Kidney (tissue), 14 donors: ENCODE measurements around the gene TCF4. TPM values are rescaled to one million over a fixed set of nuclear protein-coding genes. Genes with fewer than 3 reads are reported as not detected.

ENCODE experiments used
- DNase-seq, 5 donors: peaks; one replicate each; pipeline ENCODE4 v3.0.0-alpha.2; 2013 to 2020
- FAIRE-seq: peaks from 2 replicates; lab custom pipeline; 2012; peaks lifted over from hg19 to GRCh38; lab: Jason Lieb, UNC
- H3K27ac ChIP-seq, 2 donors: one replicate each; pipeline ENCODE4 v1.7.0; 2013; ENCODE audit warnings: low read depth in 2 of 2, low read length in 2 of 2, inconsistent platforms in 1 of 2
- H3K27me3 ChIP-seq: one replicate; pipeline ENCODE4 v1.7.1; 2013; ENCODE audit warnings: low read length, inconsistent platforms; ENCODE audit not compliant: control insufficient read depth, insufficient read depth
- H3K36me3 ChIP-seq, 3 donors: one replicate each; pipeline versions ENCODE4 v1.7.0 to v1.7.1; 2013; ENCODE audit warnings: low read length in 3 of 3, control low read depth in 1 of 3, inconsistent platforms in 1 of 3; ENCODE audit not compliant: insufficient read depth in 3 of 3, control insufficient read depth in 2 of 3
- H3K4me1 ChIP-seq, 3 donors: one replicate each; pipeline versions ENCODE4 v1.7.0 to v1.7.1; 2013; ENCODE audit warnings: low read length in 3 of 3, inconsistent platforms in 1 of 3, low read depth in 1 of 3; ENCODE audit not compliant: control insufficient read depth in 2 of 3, insufficient read depth in 2 of 3
- H3K4me3 ChIP-seq, 3 donors: one replicate each; pipeline versions ENCODE4 v1.7.0 to v1.8.1; 2013; ENCODE audit warnings: low read length in 3 of 3, control low read depth in 1 of 3, inconsistent platforms in 1 of 3
- H3K9ac ChIP-seq, 3 donors: one replicate each; pipeline versions ENCODE4 v1.7.0 to v1.7.1; 2013; ENCODE audit warnings: low read length in 3 of 3, control low read depth in 1 of 3, inconsistent platforms in 1 of 3
- H3K9me3 ChIP-seq, 3 donors: one replicate each; pipeline versions ENCODE4 v1.7.0 to v1.7.1; 2013; ENCODE audit warnings: low read length in 3 of 3, control low read depth in 1 of 3, inconsistent platforms in 1 of 3; ENCODE audit not compliant: control insufficient read depth in 2 of 3, insufficient read depth in 1 of 3
- intact Hi-C: fragments of 100-400 bp; cut with DNase I; formaldehyde crosslinking; loops from one replicate; pipeline ENCODE4 v1.11.1; 2022
- polyA plus RNA-seq: library from polyadenylated mRNA; stranded (reverse); fragments of 350-450 nt; fragmentation: Illumina TruSeq; extraction: RNeasy Lipid Tissue Mini Kit (QIAGEN cat#74804); gene quantifications from one replicate; pipeline ENCODE4 v1.2.3, GENCODE V29; 2014; ENCODE audit warnings: low read depth, low replicate concordance; ENCODE audit not compliant: insufficient read depth
- total RNA-seq: library from RNA; stranded (reverse); fragmentation: NEBNext Ultra II Directional; extraction: Animal tissue kit (Norgen Biotek cat#: 25700); gene quantifications from one replicate; pipeline ENCODE4 v1.2.1, GENCODE V29; 2021
- TF ChIP-seq, protein P1 (sequence below): IDR thresholded peaks from 3 replicates; pipeline ENCODE4 v1.5.1; 2012; ENCODE audit warnings: mild to moderate bottlenecking, moderate library complexity, borderline replicate concordance; ENCODE audit not compliant: insufficient read depth; ENCODE audit errors: extremely low read depth
- donor health status: control.
- donor health status: control.
- donor health status: control.
- donor health status: control.
- donor health status: control.
- donor health status: DM: yes; HTN: yes; CAD: no.
- donor health status: Normal renal cell carcinoma (clear cell type).

The TCF4 gene
- total and polyA plus RNA-seq, 2 donors from 2014 or later = 4.4 to 60.3 TPM

DNA sequence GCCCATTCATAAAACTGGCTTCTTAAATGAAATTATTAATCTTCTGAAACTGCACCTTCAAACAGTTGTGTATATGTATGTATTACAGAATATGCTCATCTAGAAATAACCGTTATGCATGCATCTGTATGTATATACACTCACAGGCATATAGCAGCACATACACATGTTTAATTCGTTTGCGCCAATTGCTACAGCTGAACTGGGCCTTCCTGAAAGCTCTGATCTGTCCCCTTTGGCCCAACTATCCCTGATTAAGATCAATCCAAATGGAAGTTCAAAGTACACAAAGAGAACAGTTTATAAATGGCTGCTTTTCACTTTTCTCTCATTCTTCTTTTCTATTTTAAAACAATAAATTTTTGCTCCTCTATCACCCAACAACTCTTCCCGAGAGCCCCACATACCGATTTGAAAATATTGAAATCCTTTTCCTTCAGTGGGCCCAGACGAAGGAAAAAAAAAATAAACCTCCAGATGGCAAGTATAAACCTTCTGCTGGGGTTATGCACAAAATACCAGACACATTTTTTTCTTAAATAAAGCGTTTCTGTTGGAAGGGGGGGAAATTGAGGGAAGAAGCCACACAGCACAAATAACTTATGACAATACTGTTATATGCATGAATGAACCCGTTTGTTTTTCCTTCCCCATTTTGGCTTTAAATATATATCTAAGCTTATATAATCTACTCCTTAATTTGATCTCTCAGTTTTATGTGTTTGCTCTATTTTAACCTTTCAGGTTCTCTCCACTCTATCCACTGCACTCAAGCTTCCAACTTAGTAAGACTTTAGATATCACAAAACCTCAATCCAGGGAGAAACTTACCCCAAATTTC lies 267.3 kb downstream of the TCF4 start:
- Histone ChIP-seq H3K9ac (peak overlapping the region in 2 of 3 donors; percentile 68 to 75), H3K36me3 (no peaks in the 10 kb centered on the region), H3K4me3 (peak overlapping the region; percentile 78 to 85 (median 81)), H3K27ac (peak overlapping the region; percentile 43 to 71), H3K4me1 (peaks cover 0 to 5% (median 0%) of the 10 kb centered on the region in 3 donors), H3K9me3 (no peaks in the 10 kb centered on the region), H3K27me3 (no peaks in the 10 kb centered on the region)
- intact Hi-C loops = no loop called here
- peak in 2 of 5 donors; percentile 35 to 49 for DNase-seq
- FAIRE-seq = no peak
- TF ChIP-seq, protein P1, sequence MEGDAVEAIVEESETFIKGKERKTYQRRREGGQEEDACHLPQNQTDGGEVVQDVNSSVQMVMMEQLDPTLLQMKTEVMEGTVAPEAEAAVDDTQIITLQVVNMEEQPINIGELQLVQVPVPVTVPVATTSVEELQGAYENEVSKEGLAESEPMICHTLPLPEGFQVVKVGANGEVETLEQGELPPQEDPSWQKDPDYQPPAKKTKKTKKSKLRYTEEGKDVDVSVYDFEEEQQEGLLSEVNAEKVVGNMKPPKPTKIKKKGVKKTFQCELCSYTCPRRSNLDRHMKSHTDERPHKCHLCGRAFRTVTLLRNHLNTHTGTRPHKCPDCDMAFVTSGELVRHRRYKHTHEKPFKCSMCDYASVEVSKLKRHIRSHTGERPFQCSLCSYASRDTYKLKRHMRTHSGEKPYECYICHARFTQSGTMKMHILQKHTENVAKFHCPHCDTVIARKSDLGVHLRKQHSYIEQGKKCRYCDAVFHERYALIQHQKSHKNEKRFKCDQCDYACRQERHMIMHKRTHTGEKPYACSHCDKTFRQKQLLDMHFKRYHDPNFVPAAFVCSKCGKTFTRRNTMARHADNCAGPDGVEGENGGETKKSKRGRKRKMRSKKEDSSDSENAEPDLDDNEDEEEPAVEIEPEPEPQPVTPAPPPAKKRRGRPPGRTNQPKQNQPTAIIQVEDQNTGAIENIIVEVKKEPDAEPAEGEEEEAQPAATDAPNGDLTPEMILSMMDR = no peak

GRCh38 chr18:55319459-55320193 lies 268.4 kb downstream of the TCF4 start:
- Histone ChIP-seq H3K4me3 (peak overlapping the region; percentile 12 to 81 (median 21)), H3K9me3 (no peaks in the 10 kb centered on the region), H3K36me3 (no peaks in the 10 kb centered on the region), H3K4me1 (peaks cover 0 to 5% (median 0%) of the 10 kb centered on the region in 3 donors), H3K27ac (peak overlapping the region; percentile 40 to 65), H3K27me3 (no peaks in the 10 kb centered on the region), H3K9ac (peak overlapping the region; percentile 2 to 68 (median 47))
- DNase-seq = peak in 1 of 5 donors; percentile 9
- intact Hi-C loops = no loop called here
- peak; percentile 67 for FAIRE-seq
- TF ChIP-seq, protein P1 = no peak

DNA sequence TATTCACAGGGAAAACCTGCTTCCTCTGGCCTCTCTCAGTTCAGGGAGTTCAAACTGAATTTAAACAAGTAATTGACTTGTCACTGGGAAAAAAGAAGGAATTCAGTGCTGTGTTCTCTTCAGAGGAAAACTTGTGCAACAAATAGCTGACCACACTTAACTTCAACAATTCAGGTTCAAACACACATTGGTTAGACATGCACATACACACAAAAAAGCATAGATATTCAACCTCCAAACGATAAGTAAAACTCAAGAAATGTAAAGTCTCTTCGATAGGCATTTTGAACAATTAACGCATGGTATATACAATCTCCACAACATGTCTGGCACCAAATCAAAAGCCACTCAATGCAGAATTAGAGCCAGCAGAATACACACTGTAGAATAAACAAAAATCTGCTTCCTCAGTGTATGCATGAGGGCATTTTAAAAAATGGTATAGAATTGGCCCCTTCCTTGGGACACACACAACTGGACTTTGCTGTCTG lies 269.0 kb downstream of the TCF4 start:
- FAIRE-seq (no peak), DNase-seq (peak in 1 of 5 donors; percentile 56)
- Histone ChIP-seq H3K4me1 (peaks cover 0 to 5% (median 0%) of the 10 kb centered on the region in 3 donors), H3K9me3 (no peaks in the 10 kb centered on the region), H3K9ac (peak overlapping the region; percentile 2 to 68 (median 27)), H3K4me3 (peak overlapping the region; percentile 12 to 81 (median 35)), H3K27ac (peak overlapping the region; percentile 40 to 65), H3K36me3 (no peaks in the 10 kb centered on the region), H3K27me3 (no peaks in the 10 kb centered on the region)
- TF ChIP-seq, protein P1 = no peak
- intact Hi-C loops = no loop called here
